ENCODE data around the gene SFRP2.

SFRP2 gene

GRCh38 chr4:153765894-153766293, 23.0 kb downstream of the SFRP2 start:
- no peak for DNase-seq

DNA sequence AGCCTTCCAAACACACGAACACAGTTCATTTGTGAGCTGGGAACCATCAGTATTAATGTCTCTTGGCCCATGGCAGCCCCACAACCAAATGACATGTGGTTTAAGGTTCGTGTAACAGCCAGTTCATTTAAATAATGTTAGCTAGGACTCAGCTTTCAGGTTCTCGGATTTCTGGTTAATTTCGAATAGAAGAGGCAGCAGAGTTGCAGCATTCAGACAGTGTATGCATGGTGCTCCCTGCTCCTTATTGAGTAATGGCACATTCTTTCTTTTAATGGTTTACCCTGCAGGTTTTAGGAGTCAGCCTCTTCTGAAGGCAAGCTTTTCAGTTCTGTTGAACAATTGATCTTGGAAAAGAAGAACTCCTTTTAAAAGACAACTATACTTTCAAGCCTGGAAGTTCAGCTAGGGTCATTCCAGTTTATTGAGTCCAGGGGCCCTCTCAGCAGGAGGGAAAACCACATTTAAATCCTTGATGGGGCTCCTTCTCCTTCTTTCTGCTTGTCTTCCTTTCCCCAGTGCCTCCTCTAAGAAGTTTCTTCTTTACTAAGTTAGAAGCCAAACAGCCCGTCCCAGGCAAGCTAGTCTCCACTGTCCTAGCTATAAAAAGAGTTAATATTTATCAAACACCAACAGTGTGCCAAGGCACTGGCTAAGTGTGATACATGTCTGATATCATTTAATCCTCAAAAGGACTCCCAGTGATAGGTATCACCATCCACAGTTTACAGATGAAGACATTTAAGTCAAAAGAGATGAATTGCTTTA, 24.1 kb downstream of the SFRP2 start:
- DNase-seq: no peak

DNA sequence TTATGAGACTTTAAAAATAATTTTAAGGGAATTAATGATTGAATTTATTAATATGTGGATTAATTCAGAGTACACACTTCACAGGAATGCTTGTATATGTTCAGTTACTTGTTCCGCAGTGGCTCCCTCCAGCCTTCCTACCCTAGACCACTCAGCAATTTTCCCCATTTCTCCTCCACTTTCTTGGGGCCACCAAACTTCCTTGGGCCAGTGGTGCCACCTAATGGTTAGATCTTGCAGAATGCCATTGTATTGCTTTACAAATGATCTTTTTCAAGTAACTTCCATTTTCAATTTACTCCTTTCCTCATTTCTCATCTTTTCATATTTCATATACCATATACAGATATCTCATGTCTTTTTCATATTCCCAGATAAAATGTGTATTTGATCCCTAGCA, 25.5 kb downstream of the SFRP2 start:
- DNase-seq: no peak

- DNase-seq: no peak
These were observed 29.2 kb downstream of the SFRP2 start, which contains the start of gene RNF175 for GRCh38 chr4:153759407-153760316. Gene RNF175 (minus strand): TSS chr4:153760024. CDS start chr4:153759862, 162 bp downstream.

- no peak for DNase-seq
These were observed 30.0 kb downstream of the SFRP2 start for GRCh38 chr4:153758688-153759406.

- no peak for DNase-seq
These were observed 30.7 kb downstream of the SFRP2 start for GRCh38 chr4:153758136-153758535.

GRCh38 chr4:153757407-153757806, 31.5 kb downstream of the SFRP2 start:
- no peak for DNase-seq

- DNase-seq: no peak
These were observed 33.7 kb downstream of the SFRP2 start for GRCh38 chr4:153755186-153755585.

DNA sequence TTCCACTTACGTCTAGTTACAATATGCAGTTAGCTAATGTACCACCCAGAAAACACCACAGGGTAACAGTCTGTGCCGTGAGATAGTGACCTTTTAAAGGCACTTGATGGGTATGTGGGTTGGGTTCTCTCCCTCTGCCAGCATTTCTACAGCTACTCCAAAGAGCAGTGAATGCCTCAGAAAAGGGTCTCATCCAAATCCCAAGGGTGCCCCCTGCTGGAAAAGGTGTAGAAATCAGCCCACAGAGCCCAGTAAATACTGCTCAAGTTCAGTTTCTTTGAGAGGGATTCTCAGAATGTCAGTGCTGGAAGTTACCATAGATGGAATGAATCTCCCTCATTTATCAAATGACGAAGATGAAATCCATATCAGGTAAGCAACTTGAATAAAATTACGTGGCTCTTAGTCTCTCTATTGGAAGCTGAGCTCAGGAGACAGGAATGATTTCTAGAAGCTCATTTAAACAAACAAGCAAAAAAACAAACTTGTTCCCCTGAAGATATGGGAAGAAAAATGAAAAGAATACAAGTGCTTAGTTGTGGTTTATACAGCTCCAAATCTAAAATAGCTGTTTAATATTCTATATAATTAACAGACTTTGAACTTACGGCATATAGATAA, 38.6 kb downstream of the SFRP2 start:
- DNase-seq: peak; percentile 59

GRCh38 chr4:153748378-153748777, 40.5 kb downstream of the SFRP2 start:
- no peak for DNase-seq

DNA sequence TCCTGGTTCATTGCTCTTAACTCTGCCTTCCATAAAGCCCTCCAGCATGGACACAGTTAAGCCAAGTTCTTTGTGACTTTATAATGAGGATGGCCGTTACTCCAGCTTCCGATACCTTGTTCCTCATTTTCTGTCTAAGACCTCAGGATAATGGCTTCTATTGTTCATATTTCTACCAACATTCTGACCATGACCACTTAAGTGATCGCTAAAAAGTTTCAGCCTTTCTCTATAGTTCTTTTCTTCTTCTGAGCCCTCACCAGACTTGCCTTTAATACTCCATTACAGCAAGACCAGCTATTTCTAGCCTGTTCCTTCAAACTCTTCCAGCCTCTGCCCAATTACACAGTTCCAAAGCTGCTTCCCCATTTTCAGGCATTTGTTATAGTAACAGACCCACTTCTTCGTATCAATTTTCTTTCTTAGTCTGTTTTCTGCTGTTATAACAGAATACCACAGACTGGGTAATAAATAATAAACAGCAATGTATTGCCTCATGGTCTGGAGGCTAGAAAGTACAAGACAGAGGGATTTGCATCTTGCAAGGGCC, 41.4 kb downstream of the SFRP2 start:
- no peak for DNase-seq

DNA sequence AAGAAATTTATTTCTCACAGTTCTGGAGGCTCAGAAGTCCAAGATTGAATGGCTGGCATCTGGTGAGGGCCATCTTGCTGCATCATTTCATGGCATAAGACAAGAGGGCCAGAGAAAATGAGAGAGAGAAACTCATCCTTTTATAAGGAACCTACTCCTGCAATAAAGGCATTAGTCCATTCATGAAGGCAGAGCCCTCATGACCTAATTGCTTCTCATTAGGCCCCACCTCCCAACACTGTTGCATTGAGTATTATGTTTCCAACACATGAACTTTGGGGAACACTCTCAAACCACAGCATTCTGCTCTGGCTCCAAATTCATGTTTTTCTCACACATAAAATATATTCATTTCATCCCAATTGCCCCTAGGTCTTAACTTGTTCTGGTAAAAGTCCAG, 43.2 kb downstream of the SFRP2 start:
- DNase-seq: no peak

- DNase-seq: no peak
These were observed 47.3 kb downstream of the SFRP2 start for GRCh38 chr4:153741541-153741940.

- DNase-seq: no peak
These were observed 52.9 kb downstream of the SFRP2 start for GRCh38 chr4:153735906-153736461.

GRCh38 chr4:153733751-153734448, 55.0 kb downstream of the SFRP2 start:
- no peak for DNase-seq

- DNase-seq: no peak
These were observed 57.6 kb downstream of the SFRP2 start for GRCh38 chr4:153731239-153731638.
